ENCODE data around the gene MNX1.

The MNX1 gene

DNA sequence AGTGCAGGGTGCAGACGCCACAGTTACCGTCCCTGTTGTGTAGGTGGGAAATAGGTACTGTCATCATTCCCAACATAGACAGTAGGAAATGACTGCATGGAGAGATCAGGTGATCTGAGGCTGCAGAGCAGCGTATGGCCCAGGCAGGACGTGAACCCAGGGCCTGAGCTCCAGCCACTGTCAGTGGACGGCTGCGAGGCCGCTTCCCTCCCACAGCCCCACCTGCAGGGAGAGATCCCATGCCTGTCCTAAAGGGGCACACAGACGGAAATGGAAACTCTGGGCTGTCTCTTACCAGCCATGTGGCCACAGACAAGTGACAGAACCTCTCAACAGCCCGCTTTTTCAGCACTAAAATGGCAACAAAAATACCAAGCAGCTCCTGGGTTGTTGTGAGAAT is 44.5 kb upstream of the MNX1 start:
- TF ChIP-seq, protein P1, sequence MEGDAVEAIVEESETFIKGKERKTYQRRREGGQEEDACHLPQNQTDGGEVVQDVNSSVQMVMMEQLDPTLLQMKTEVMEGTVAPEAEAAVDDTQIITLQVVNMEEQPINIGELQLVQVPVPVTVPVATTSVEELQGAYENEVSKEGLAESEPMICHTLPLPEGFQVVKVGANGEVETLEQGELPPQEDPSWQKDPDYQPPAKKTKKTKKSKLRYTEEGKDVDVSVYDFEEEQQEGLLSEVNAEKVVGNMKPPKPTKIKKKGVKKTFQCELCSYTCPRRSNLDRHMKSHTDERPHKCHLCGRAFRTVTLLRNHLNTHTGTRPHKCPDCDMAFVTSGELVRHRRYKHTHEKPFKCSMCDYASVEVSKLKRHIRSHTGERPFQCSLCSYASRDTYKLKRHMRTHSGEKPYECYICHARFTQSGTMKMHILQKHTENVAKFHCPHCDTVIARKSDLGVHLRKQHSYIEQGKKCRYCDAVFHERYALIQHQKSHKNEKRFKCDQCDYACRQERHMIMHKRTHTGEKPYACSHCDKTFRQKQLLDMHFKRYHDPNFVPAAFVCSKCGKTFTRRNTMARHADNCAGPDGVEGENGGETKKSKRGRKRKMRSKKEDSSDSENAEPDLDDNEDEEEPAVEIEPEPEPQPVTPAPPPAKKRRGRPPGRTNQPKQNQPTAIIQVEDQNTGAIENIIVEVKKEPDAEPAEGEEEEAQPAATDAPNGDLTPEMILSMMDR (IDR thresholded peaks at IDR 0.05; ENCODE audit: low read depth, low read length, missing control alignments), result no peak
- no peak for DNase-seq (ENCODE audit: low read depth)
- no peak overlapping the region for H3K4me3 ChIP-seq (ENCODE audit: low read depth, low read length)

DNA sequence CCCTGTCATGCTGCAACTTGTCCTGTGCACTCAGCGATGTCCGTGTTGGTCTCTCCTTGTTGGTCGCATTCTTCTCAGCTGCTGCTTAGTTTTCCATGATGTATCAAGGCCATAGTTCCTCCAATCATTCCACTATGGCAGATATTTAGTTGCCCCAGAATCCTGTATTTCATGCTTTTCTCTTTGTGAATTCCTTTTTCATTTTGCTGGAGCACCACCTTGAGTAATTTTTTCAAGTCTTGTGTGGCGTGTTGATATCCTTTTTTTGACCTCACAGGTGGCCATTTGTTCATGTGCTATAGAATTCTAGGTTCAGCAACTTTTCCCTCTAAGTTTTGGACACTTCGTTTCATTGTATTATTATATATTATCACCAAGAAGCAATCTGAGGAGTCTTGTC is 42.7 kb upstream of the MNX1 start:
- TF ChIP-seq, protein P1 (IDR thresholded peaks at IDR 0.05; ENCODE audit: low read depth, low read length, missing control alignments), result no peak
- no peak for DNase-seq (ENCODE audit: low read depth)
- H3K4me3 ChIP-seq (ENCODE audit: low read depth, low read length), result no peak overlapping the region

DNA sequence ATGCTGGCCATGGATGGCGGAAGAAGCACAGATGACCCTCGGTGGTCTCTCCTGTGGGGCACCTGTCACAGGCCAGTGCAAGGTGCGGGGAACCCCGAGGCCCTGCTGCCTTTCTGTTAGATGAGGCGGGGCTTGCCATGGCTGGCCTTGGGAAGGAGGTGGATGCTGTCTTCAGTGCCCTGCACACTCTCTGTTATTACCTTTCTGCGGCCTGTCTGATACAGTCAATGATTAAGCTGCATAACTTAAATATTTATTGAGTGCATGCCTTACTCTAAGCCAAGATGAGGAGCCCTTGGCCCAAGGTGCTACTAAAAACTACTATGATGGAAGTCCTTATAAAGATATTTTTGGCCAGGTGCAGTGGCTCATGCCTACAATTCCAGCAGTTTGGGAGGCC is 36.7 kb upstream of the MNX1 start:
- no peak overlapping the region for H3K4me3 ChIP-seq (ENCODE audit: low read depth, low read length)
- DNase-seq (ENCODE audit: low read depth), result no peak
- TF ChIP-seq, protein P1 (IDR thresholded peaks at IDR 0.05; ENCODE audit: low read depth, low read length, missing control alignments), result no peak

DNA sequence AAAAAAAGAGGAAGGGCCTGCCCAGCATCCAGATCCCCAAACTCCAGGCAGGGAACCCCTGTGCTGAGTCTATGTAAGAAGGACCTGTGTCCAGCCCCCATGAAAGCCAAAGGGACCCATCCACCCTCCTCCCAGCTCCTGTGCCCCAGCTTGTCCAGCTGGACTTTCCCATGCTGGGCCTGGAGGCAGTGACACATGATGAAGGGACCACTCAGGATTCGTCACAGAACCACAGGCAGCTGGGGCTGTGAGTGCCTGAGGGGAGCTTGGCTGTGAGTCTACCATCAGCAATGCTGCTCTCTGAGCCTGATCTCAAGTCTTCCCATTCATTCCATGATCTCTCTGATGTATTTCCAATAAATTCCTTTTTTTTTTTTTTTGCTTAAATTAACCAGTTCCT is 36.2 kb upstream of the MNX1 start:
- no peak for DNase-seq (ENCODE audit: low read depth)
- H3K4me3 ChIP-seq (ENCODE audit: low read depth, low read length), result no peak overlapping the region
- TF ChIP-seq, protein P1 (IDR thresholded peaks at IDR 0.05; ENCODE audit: low read depth, low read length, missing control alignments), result no peak

DNA sequence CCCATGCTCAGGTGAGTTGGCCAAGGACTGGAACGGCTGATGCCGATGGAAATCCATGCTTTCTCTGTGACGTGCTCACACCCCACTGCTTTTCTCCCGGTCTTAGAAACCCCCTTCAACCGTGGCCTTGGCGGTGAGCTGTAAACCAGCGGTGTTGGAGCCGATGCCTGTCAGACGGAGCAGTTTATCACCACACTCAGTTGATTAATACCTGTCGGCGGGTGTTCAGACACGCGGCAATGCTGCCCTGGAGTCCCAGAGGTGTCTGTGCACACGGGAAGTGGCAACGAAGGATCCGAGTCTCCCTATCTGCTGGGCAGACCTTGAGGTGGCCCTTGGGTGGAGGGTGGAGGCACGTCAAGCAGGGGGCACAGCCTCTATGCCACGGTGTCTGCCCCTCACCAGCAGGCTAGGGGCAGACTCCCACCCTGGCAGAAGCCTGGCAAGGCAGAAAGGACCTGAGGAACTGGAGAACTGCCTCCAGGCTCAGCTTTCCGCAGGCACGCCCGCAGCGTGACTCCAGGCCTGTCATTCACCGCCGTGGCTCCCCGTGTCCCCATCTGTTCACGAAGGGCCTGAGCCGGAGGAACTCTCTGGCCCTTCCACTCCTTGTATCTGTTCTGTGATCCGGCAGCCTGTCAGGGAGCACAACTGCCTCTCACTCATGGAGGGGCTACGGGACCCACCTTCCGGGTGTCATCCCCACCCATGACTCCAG is 34.6 kb upstream of the MNX1 start:
- TF ChIP-seq, protein P1 (IDR thresholded peaks at IDR 0.05; ENCODE audit: low read depth, low read length, missing control alignments), result no peak
- no peak for DNase-seq (ENCODE audit: low read depth)
- no peak overlapping the region for H3K4me3 ChIP-seq (ENCODE audit: low read depth, low read length)

DNA sequence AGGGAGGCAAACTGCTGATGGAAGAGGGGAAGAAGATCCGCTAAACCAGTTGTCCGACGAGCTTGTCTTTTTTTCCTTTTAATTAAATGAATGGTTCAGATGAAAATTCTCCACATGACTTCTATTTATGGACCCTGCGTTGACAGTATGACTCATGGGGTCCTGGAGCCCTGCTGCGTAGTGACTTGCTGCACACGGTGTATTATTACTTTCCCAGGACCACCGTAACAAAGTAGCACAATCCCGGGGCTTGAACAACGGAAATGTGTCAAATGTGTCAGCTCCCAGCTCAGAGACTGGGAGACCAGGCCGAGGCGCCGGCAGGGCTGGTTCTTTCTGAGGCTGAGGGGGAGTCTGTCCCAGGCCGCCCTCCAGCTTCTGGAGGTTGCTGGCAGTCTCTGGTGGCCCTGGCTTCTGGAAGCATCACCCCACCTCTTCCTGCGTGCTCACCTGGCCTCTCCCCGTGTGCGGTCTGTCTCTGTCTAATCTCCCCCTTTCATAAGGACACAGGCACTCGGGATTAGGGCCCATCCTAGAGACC is 33.8 kb upstream of the MNX1 start:
- TF ChIP-seq, protein P1 (IDR thresholded peaks at IDR 0.05; ENCODE audit: low read depth, low read length, missing control alignments), result no peak
- no peak for DNase-seq (ENCODE audit: low read depth)
- no peak overlapping the region for H3K4me3 ChIP-seq (ENCODE audit: low read depth, low read length)

DNA sequence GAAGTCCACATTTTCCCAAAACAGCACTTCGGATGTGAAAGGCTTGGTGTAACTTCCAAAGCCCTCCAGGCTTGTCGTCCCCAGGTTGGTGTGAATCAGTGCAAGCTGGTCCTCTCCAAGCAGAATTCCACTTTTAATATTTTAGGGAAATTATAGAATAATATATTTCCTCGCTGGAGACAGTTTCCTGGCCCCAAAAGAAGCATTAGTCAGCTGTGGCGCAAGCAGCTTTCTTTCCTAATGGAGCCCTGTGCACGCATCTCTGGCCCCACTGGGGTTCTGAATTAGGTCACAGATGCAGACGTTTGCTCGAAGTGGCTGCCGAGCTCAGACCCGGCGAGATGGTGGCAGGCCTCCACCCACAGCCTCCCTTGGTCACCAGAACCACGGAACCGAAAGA is 33.3 kb upstream of the MNX1 start:
- TF ChIP-seq, protein P1 (IDR thresholded peaks at IDR 0.05; ENCODE audit: low read depth, low read length, missing control alignments), result no peak
- DNase-seq (ENCODE audit: low read depth), result no peak
- H3K4me3 ChIP-seq (ENCODE audit: low read depth, low read length), result no peak overlapping the region
